Stimulated activated CD8-positive, alpha-beta memory T cell treated with anti-CD3 and anti-CD28 coated beads, Interleukin-15, amount 100 ng/mL, for 24 hours (primary cell): ENCODE measurements around the gene AACS.
"Not testable (repeated sequence)": the region's sequence is repeated elsewhere in the genome, so short reads cannot be mapped to it uniquely, and the experiment has no call there.

ENCODE experiments used
- DNase-seq: peaks from one replicate; pipeline ENCODE4 v3.0.0-alpha.2; 2020; ENCODE audit warnings: low read depth

Gene AACS

DNA sequence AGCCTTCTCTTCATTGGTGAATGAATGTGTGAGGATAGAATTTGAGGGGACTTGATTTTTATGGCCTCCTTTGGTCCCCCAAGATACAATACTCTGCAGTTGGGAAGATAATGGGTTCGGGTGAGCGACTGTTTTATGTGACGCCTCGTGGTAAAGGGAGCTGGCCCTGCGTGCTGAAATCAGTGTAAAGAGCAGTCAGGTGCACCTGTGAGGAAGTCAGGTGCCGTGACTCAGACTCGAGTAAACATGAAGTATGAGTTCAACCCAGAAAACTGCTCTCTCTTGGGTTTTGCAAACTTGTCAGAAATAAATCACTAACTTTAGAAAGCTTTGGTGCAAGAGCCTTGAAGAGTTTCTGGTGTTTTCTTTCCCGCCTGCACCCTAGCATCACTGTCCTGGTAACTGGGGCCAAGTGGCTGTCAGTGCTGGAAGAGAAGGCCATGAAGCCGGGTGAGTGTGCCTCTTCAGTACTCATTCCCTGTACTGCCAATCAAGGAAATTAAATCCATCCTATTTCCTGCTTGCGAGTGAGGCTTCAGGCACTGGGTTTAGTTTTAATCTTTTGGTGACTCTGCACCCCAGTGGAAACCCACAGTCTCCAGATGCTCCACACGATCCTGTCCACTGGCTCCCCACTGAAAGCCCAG, 59.2 kb downstream of the AACS start:
- DNase-seq, result no peak

DNA sequence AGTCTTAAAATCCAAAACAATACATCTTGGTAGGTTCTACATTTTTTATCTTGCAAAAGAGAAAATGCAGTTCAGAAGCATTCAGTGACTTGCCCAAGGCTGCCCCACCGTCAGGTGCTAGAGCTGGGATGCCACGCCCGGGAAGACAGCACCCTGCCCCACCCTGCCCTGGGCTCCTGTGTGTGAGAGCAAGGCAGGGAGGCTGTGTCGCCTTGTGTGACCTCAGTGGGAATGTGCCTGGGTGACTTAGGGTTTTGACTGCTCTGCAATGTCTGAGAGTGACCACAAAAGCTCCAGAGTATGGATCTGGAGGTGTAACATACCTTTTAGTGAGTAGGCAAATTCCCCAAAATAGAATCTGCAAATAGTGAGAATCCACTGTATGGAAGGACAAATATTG, 60.0 kb downstream of the AACS start:
- no peak for DNase-seq

DNA sequence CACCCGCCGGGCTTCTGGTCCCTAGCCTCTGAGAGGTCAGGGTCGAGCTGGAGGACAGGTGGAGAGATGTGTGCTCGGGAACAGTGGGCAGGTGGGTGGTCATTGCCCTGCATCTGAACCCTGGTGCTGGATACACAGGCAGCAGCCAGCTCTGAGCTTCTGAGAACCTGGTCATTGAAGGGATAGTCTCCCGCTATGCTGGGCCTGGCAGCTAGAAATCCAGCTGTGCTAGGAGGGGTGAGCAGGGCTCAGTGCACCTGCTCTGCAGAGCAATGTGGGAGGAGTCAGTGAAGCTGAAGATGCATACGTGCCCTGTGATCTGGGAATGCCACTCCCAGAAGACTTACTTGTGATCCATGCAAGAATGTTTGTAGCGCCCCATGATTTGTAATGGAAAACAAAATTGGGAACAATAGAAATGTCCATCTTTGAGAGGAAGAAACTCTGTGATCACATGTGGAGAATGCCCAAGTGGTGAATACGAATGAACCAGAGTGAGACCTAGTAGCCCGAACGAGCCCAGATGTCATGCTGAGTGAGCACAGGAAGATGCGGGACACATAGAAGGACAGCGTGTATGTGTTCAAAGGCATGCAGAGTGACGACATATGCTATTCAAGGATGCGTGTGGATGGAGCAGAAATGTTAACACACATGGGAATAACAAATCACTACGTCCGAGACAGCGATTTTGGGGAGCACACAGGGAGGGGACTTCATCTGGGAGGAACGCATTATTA, 63.4 kb downstream of the AACS start:
- DNase-seq, result no peak

DNA sequence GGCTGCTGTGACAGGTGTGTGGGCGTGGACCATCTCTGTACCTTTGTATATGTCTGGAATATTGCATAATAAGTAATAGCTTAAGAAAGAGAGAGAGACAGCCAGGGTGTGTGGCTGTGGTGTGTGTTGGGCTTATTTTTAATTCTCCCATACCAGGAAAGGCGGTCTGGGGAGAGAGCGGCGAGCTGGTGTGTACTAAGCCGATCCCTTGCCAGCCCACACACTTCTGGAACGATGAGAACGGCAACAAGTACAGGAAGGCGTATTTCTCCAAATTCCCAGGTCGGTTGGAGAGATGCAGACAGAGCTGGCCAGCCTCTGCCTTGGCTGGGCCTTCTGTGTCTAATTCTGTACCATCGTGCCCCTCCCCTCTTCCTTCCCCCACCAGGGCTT, 63.9 kb downstream of the AACS start:
- DNase-seq, result no peak

DNA sequence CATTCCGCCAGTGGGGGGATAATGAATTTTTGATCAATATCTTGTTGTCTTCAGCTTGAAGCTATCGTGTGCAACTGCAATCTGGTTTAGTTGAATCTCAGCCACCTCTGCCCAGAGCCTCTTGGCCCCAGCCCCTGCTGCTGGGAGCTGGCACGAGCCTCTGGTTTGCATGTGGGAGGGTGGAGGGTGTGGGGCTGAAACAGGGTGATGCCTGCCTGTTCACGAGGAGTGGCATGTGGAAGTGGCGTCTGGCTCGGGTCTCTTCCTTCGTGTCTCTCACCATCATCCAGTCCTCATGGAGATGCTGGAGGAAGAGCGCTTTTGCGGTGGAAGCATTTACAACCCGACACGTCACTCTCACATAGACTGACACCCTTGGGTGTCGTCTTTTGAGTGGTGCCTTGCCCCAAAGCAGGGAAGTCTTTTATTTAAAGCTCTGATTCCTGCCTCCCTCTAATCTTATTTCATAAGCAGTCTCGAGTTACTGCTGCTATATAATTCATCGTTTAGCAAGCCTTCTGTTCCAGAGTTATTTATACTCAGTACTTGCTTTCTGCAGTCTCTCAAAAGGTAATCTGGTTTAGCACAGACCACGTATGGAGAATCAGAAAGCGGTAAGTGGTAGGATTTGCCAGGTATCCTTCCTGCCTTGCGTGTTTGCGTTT, 64.5 kb downstream of the AACS start:
- no peak for DNase-seq

DNA sequence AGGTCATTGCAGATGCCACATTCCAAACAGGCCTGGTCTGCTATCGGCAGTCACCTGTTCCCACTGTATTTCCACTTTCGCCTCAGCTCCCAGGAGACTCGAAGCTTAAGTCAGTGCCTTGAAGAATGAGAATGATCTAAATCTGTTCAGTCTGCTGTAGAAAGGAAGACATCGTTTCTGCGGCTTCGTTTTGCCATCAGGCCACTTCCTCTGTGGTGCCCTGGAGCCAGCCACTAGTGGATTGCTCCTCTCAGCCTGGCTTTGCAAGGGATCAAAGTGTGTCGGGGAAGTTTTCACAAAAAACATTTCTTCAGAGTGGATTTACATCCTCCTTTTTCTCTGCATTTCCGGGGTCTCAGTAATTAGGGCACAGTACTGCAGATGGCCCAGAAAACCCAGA, 66.7 kb downstream of the AACS start:
- no peak for DNase-seq

DNA sequence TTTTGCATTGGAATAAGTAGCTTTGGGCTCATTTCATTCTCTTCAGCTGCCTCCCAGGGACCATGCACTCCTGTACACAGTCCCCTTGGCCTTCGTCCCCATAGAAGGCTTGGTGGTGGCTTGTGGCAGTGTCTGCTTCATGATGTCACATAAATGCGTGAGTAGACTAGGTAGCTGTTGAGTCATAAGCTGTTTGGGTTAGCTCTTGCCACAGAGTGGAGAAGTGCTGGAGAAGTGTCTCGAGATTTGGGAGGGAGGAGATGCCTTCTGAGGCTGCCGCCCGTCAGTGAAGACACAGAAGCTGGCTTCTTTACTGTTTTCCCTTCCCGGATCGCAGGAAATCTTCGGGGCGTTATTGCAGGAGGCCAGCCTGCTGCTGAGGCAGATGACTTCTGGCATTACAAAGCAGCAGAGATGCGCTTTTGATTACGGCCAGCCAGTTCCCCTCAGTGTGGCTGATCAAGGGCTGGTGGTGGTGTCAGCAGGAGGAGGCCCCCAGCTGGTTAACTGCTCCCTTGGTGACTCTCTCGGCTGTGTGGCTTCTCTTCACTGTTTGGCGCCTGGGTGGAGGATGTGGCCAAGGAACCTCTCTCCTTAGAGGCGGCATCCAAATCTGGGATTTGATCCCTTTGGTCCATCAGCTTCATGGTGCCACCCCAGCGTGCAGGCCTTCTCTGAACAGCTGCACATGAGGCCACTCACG, 67.6 kb downstream of the AACS start:
- no peak for DNase-seq

DNA sequence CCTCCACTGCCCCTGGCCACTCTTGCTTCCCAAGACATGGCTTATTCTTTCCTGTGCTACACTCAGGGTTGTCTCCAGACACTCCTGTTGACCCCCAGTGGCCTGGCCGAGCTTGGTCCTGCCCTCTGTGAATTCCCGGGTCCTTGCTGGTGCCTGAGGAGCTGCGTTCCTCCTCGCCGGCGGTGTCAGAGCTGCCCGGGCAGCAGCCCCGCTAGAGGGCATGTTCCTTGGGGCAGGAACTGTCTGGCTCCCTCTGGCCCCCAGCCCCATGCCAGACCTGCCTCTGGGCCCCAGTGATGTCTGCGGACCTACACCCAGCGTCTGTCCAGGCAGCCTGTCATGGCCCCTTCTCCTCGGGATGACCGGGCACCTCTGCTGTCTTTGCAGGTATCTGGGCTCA, 68.4 kb downstream of the AACS start:
- DNase-seq, result no peak

DNA sequence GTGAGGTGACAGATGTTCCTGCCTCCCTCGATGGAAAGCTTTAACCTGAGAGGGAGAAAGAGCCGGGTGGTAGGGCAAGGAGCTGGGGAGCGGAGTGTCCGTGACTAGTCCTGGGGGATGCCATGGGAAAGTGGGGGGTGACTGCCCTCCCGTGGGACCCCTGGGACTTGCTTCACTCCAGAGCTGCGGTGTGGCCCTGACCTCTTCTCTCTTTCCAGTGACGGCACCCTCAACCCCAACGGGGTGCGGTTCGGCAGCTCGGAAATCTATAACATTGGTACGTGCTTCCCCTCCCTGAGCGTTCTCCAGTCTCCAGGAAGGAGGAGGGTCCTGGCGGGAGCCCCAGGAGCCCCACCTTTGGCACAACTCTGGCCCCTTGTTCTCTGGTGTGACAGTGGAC, 69.3 kb downstream of the AACS start:
- DNase-seq, result no peak

DNA sequence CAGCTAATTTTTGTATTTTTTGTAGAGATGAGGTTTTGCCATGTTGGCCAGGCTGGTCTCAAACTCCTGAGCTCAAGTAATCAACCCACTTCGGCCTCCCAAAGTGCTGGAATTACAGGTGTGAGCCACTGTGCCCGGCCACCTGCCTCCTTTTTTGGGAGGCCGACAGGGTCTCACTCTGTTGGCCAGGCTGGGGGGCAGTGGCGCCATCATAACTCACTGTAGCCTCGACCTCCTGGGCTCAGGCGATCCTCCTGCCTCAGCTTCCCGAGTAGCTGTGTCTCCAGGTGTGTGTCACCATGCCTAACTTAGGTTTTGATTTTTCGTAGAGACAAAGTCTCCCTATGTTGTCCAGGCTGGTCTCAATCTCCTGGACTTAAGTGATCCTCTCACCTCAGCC, 70.7 kb downstream of the AACS start:
- no peak for DNase-seq

DNA sequence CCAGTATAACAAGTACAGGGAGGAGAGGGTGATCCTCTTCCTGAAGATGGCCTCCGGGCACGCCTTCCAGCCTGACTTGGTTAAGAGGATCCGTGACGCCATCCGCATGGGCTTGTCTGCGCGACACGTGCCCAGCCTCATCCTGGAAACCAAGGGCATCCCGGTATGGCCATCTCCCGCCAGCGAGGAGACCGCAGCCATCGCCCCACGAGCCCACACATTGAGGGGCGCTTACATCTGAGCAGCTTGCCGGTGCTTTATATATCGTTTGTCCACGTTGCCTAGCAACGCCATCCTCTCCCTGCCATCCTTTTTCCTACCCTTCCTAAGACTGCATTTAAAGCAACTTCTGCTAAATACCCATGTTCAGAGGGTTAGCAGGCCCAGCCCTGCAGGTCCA, 71.5 kb downstream of the AACS start:
- no peak for DNase-seq

DNA sequence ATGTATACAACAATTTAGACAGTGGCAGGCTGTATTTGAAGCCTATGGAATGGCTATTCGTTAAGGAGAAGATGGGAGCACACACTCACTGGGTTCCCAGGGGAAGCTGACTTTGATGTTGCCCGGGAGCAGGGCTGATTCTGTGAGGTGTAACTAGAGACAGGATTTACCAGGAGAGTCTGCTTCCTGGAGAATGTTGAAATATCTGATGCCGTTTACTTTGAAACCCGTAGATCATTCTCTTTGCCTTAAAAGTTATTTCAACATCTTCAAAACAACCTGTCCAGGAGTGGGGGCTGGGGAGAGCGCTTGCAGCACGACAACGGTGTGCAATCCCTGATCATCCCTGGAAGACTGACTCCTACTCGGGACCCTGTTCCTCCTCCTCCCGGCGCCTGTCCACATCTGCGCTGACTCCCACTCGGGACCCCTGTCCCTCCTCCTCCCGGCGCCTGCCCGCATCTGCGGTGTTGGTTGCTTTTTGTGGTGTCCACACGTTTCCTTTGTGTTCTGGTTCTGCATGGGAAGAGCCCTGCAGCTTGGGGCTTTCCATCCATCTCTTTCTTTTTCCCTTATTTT, 72.6 kb downstream of the AACS start:
- DNase-seq, result no peak

DNA sequence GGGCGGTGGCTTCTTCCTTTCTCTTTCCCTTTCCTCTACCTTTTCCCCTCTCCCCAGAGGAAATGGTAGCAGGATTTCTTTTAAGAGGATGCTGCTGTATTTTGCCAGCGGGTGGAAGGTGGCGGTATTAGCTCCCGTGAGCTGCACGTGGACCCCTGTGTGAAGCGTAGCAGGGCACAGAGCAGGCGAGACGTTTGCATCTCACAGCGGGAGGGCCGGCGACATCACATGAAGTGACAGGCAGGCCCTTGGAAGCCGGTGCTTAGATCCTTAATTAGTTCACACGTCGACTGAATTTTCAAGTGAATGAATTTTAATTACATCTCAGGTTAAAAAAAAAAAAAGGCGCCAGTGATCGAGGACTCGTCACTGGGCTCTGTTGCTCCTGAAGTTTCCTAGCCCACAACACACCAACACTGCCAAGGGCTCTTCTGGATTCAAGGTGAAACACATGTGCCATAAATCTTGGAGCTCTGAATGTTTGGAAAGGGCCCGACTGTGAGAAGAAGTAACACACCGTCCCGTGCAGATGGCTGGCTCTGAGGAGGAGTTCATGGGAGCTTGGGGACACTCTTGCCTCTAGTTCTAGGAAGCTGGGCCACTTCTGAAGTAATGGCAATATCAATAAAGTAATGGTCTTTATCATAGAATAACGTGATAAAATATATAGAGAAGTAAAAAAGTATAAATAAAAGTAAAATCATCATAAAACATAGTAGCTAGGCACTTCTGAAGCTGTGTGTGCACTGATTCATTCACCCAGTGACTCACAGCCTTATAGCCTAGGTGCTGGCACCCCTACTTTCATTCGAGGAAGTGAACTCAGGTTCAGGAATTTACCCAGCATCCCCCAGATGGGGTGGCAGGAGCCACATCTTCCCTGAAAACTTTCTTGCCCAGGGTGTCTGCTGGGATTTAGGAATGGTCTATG, 75.3 kb downstream of the AACS start:
- no peak for DNase-seq

DNA sequence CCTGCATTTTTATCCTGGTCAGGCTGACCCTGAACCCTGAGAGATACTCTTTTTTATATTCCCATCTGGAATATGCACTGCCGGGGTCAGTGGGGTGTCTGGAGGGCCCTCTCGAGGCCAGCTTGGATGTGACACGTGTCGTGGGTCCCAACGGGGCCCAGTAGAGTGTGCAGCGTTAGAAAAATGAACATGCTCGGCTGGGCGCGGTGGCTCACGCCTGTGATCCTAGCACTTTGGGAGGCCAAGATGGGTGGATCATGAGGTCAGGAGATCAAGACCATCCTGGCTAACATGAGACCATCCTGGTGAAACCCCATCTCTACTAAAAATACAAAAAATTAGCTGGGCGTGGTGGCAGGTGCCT, 76.0 kb downstream of the AACS start:
- DNase-seq, result not testable (repeated sequence)

DNA sequence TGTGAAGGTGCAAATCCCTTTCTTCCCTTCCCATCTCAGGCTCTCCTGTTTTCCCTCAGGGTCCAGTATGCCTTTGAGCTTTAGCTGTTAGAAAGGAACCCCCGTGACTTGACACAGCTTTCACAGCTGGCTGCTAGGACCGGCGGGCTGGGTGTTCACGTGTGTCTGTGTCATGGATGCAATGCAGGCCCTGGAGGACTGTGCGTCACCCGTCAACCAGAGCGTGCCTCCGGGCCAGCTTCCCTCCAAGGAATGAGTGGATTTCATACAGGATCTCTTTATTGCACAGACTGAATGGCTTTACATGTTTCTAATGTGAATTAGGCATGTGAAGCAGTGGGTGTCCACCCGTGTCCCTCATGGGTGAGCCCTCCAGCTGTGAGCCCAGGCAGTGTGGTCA, 77.4 kb downstream of the AACS start:
- no peak for DNase-seq

DNA sequence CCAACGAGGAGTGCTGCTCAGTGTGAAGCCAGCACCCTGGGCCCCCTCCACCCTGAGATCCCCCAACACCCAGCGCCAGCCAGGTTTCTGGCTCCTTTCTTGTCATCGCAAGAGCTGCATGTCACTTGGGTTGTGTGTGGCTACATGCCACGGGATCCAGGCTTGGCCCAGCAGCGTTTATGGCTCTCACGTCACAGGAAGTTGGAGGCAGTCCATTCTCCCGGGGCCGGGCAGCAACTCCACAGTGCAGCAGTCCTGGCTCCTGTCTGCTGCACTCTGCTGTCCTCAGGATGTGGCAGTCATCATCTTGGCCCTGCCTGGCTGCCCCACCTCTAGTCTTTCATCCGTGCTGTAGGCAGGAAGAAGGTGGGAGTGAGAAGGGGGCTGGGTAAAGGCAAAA, 78.3 kb downstream of the AACS start:
- no peak for DNase-seq

DNA sequence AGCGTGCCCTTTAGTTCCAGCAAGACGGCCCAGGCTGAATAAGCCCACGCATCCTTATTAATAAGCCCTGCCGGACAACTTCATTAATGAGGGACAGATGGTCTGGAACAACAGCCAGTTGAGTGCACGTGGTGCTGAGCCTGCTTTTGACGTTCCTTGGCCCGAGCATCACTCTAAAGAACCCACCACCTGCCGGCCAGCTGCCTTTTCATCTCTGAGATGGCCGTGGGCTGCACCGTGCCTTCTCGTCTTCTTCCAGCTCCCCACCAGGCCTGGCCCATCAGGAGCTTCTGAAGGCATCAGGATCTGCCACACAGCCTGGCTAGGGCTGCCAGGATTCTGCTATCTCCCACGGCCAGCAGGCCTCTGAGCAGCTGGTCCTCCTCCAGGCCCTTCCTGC, 80.0 kb downstream of the AACS start:
- no peak for DNase-seq

DNA sequence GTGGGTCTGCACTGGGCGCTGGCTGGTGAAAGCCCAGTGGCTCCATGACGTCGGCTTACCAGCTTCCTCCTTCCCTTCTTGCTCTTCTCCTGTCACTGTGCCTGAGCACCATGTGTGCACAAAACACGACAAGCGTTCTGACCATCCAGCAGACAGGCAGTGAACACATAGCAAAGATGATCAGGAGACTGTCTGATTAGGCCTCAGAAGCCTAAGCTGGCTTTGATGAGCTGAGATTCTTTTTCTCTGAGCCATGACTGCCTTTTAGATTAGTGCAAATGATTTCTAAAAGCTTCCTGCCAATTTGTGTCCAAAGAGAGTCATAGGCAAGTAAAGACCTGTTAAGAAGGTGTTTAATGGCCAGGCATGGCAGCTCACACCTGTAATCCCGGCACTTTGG, 83.1 kb downstream of the AACS start:
- no peak for DNase-seq

DNA sequence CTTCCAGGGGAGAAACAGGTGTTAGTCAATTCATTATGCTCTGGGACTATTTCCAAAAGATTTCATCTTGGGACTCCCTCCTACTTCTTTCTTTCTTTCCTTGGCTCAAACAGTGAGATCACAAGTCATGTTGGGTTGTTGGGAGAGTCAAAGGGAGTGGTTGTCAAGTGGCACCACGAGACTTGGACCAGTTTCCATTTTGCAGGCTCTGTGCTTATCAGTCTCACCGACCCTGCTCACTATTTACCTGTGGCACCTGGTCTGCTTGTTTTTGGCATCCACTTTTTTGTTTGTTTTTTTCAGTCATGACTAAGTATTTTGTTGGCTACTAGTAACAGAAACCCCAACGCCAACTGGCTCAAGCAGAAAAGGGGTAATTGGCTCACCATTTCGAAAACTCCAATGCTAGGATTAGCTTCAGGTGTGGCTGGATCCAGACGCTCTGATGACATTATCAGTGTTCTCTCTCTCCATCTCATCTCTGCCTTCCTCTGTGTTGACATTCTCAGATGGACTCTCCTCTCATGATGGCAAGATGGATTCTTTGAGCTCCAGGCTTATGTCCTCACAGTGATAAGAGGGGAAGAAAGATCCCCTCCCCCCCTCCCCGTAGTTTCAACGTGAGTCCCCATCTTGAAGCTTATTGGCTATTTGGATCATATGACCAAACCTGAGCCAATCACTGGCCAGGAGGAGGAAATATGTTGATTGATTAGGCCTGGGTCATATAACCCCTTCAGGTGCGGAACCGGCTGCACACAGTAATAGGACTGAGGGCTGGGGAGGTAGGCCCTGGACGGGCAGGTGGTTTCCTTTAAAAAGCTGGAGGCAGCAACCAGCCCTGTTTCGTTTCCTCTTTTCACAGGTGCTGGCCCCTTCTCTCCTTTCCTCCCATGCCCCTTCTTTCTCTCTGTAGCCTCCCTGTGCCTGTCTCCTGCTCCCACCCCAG, 84.2 kb downstream of the AACS start:
- DNase-seq, result no peak

DNA sequence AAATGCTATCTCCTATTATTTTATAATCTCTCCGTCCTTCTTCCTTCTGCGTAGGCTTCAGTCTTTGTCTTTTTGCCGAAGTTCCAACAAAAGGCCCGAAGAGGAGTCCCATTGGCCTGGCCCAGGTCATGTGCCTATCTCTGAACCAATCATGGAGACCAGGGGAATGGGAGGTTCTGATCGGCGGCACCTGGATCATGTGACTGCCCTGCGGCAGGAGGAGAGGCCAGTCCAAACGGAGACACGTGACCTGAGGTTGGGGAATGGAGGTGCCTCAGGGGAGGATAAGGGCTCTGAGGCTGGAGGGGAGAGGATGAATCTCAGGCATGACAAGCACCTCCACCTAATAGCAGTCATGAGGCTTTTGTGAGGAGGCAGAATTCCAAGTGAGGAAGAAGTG, 86.0 kb downstream of the AACS start:
- DNase-seq, result no peak
